AG04450 (cell line): ENCODE results near the gene TMEM140. TPM values are rescaled to one million over a fixed set of nuclear protein-coding genes. Genes with fewer than 3 reads are reported as not detected.

Experiments used
- CTCF ChIA-PET: fragments of 300-600, 350-600 bp; formaldehyde crosslinking; extraction: SDS; loops from one replicate; lab custom pipeline; 2022; ENCODE audit warnings: antibody characterized with exemption, inconsistent platforms; lab: Charles Lee
- POLR2A ChIA-PET: fragments of 350-600 bp; formaldehyde crosslinking; extraction: SDS; loops from one replicate; lab custom pipeline; 2021; ENCODE audit warnings: antibody characterized with exemption, inconsistent platforms; lab: Yijun Ruan, JAX
- DNase-seq: peaks from one replicate; pipeline ENCODE4 v3.0.0-alpha.2; 2011; ENCODE audit warnings: low read depth, low spot score
- H3K27ac ChIP-seq: one replicate; pipeline ENCODE4 v1.5.1; 2012; ENCODE audit warnings: low read depth, low read length, control low read depth
- H3K27me3 ChIP-seq: one replicate; pipeline ENCODE4 v1.6.0; 2012; ENCODE audit warnings: low read length; ENCODE audit not compliant: control insufficient read depth, insufficient read depth
- H3K4me3 ChIP-seq: 2 replicates; pipeline ENCODE4 v1.5.1; 2011; ENCODE audit warnings: mild to moderate bottlenecking, low read depth, low read length, control low read depth
- H3K9me3 ChIP-seq: 2 replicates; pipeline ENCODE4 v1.5.1; 2012; ENCODE audit warnings: low read length; ENCODE audit not compliant: control insufficient read depth, insufficient read depth
- polyA plus RNA-seq: library from polyadenylated mRNA; depleted of rRNA; stranded (reverse); fragments of >200 nt; gene quantifications from 2 replicates; pipeline ENCODE4 v1.2.3, GENCODE V29; 2011
- TF ChIP-seq, protein P1 (sequence below): IDR thresholded peaks from 2 replicates; pipeline ENCODE4 v1.5.1; 2011; ENCODE audit warnings: low read depth, low read length, control low read depth, inconsistent platforms

TMEM140 gene
- polyA plus RNA-seq, 1 experiment, result 1.0 TPM

DNA sequence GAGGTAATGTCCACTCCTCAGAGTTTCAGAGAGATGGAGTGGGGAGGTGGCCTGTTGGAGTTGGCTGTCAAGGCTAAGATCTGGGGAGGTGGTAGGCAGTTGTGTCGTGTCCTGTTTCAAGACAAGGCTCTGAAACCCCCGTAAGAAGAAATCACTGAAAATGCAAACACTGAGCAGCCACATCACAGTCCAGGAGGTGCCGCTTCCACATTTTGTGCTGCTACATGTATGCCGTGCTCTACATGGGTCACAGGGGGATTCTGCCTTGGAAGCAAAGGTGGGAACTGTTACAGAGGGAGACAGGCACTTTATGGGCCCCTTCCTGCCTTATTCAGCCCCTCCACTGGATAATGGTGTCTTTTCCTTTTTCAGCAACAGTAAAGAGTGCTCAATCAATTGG lies 51.6 kb downstream of the TMEM140 start:
- POLR2A ChIA-PET, result no interaction called here
- no peak overlapping the region for H3K27ac ChIP-seq
- CTCF ChIA-PET, result no interaction called here
- TF ChIP-seq, protein P1, sequence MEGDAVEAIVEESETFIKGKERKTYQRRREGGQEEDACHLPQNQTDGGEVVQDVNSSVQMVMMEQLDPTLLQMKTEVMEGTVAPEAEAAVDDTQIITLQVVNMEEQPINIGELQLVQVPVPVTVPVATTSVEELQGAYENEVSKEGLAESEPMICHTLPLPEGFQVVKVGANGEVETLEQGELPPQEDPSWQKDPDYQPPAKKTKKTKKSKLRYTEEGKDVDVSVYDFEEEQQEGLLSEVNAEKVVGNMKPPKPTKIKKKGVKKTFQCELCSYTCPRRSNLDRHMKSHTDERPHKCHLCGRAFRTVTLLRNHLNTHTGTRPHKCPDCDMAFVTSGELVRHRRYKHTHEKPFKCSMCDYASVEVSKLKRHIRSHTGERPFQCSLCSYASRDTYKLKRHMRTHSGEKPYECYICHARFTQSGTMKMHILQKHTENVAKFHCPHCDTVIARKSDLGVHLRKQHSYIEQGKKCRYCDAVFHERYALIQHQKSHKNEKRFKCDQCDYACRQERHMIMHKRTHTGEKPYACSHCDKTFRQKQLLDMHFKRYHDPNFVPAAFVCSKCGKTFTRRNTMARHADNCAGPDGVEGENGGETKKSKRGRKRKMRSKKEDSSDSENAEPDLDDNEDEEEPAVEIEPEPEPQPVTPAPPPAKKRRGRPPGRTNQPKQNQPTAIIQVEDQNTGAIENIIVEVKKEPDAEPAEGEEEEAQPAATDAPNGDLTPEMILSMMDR, result no peak
- H3K9me3 ChIP-seq, result no peaks in the 10 kb centered on the region
- no peak overlapping the region for H3K4me3 ChIP-seq
- H3K27me3 ChIP-seq, result no peaks in the 10 kb centered on the region
- DNase-seq, result no peak

DNA sequence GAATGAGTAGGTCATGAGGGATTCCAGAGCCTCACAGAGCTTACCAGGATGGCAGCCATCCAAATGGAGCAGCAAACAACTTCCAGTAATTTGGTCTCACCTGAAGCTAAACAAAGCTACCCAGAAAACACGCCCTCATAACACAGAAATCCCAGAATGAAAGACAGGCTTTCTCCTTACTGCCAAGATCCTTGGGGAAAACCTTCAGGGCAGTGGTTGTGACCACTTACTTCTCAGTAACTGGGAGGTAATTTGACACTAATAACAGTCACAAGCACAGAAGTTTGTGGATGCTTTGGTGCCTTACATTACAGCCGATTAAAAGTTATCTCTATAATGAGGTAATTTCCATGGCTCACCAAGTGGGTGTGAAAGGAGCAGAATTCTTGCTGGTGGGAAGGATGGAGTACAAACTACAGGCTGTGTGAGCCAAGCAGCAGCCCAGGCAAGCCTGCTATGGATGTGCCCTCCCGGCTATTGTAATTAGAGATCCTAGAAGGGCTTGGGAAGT lies 53.0 kb downstream of the TMEM140 start:
- POLR2A ChIA-PET, result no interaction called here

DNA sequence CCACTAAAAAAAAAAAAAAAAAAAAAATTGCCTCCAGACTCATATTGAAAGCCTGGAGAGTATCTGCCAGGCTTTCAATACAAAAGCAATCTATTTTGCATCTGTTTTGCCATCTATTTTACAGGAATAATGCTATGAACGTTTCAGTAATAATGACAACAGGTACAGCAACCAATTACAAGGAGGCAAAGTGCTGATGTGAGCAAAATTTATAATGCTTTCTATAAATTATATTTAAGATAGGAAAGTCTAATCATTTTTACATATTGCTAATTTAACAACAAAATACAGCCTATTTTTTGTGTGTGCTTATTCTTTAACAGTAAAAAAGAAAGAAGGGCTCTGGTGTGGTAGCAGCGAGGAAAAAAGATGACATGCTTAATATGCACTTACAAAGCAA lies 53.5 kb downstream of the TMEM140 start:
- ChIA-PET CTCF (interaction anchor here (2.0 kb wide), 1 partner anchor 30 kb away, joined by 7 read pairs; the partner anchor contains the start of gene CYREN), POLR2A (no interaction called here)
- no peaks in the 10 kb centered on the region for H3K9me3 ChIP-seq
- peak overlapping the region; percentile 31 for H3K27ac ChIP-seq
- DNase-seq, result no peak
- H3K27me3 ChIP-seq, result no peaks in the 10 kb centered on the region
- H3K4me3 ChIP-seq, result no peak overlapping the region
- TF ChIP-seq, protein P1, result no peak

More for the DNA sequence above, 53.0 kb downstream of the TMEM140 start:
- TF ChIP-seq, protein P1, result no peak
- Histone ChIP-seq H3K27me3 (no peaks in the 10 kb centered on the region), H3K27ac (peak overlapping the region; percentile 31), H3K4me3 (no peak overlapping the region), H3K9me3 (no peaks in the 10 kb centered on the region)
- CTCF ChIA-PET, result no interaction called here
- DNase-seq, result no peak

DNA sequence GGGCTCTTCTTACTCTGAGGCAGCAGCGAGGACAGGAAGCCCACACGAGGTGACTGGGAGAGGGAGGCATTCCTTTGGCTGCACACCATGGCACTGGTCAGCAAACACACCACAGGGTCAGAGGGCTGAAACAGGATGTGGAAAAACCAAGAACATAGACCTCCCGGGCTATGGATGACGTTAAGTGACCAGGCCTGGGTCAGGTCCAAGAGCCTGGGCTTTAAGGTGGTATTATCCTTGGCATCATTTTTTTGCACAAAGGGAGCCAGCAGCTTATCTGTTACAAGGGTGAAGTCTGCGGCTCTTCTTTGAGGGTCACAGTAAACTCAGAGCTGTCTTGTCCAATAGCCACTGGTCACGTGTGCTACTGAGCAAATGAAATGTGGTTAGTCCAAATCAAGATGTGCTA lies 56.5 kb downstream of the TMEM140 start:
- CTCF ChIA-PET, result interaction anchor here (1.1 to 1.5 kb wide), 2 partner anchors 33 to 77 kb away, joined by 4 to 7 read pairs; no protein-coding TSS in a partner anchor
- Histone ChIP-seq H3K4me3 (no peak overlapping the region), H3K27me3 (no peaks in the 10 kb centered on the region), H3K9me3 (no peaks in the 10 kb centered on the region), H3K27ac (no peak overlapping the region)
- TF ChIP-seq, protein P1, result no peak
- POLR2A ChIA-PET, result interaction anchor here (1.0 kb wide), 2 partner anchors 10 to 218 kb away, joined by 3 read pairs; partner anchors contain the start of gene AGBL3
- DNase-seq, result peak; percentile 44

DNA sequence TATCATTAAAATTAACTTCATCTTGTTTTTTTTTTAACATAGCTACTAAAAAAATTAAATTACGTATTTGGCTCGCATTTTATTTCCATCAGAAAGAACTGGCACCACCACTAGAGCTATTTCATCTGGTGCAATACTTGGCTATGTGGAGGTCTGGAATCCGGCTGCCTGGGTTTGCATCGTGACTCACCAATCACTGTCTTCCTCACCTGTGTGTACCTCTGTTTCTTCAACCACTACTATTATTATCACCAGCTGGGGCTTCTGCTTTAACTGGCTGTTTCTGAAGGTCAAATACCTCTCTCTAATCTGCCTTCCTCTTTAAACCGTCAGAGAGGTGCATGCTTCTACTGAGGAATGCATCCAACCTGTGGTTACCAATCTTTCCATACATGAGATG lies 57.0 kb downstream of the TMEM140 start:
- Histone ChIP-seq H3K27ac (no peak overlapping the region), H3K9me3 (no peaks in the 10 kb centered on the region)

More for the DNA sequence above, 57.0 kb downstream of the TMEM140 start:
- Histone ChIP-seq H3K4me3 (no peak overlapping the region), H3K27me3 (no peaks in the 10 kb centered on the region)
- no peak for DNase-seq
- TF ChIP-seq, protein P1, result no peak
- ChIA-PET POLR2A (interaction anchor here (1.0 kb wide), 1 partner anchor 218 kb away, joined by 3 read pairs; the partner anchor contains the start of gene AGBL3), CTCF (interaction anchor here (1.1 to 1.5 kb wide), 2 partner anchors 34 to 76 kb away, joined by 4 to 7 read pairs; no protein-coding TSS in a partner anchor)
